HFFc6 (cell line): ENCODE results near the gene LIPA. TPM values are rescaled to one million over a fixed set of nuclear protein-coding genes. Genes with fewer than 3 reads are reported as not detected.

Experiments used
- DNase-seq: peaks from one replicate; pipeline ENCODE4 v3.0.0-alpha.2; 2018
- H3K27ac Mint-ChIP-seq: 2 replicates; pipeline ENCODE4 v1.8.0; 2020; ENCODE audit warnings: mild to moderate bottlenecking, mixed read lengths
- H3K27me3 Mint-ChIP-seq: 2 replicates; pipeline ENCODE4 v1.8.0; 2021; ENCODE audit warnings: mild to moderate bottlenecking, moderate library complexity, mixed read lengths; ENCODE audit not compliant: insufficient read depth
- H3K36me3 Mint-ChIP-seq: 2 replicates; pipeline ENCODE4 v1.8.0; 2021; ENCODE audit warnings: low read depth, mixed read lengths
- H3K4me1 Mint-ChIP-seq: 2 replicates; pipeline ENCODE4 v1.8.0; 2020; ENCODE audit warnings: low read depth, mixed read lengths
- H3K4me3 Mint-ChIP-seq: 2 replicates; pipeline ENCODE4 v1.8.0; 2020; ENCODE audit warnings: mild to moderate bottlenecking, moderate library complexity, mixed read lengths
- H3K9me3 Mint-ChIP-seq: 2 replicates; pipeline ENCODE4 v1.8.0; 2020; ENCODE audit warnings: mild to moderate bottlenecking, mixed read lengths
- total RNA-seq, 6 experiments: library from RNA; stranded (reverse); fragmentation: NEBNext Ultra II Directional; extraction: Animal tissue kit (Norgen Biotek cat#: 25700); gene quantifications; 2 replicates in 1 of 6; 3 replicates in 5 of 6; pipeline ENCODE4 v1.2.3, GENCODE V29; 2021
- TF ChIP-seq, protein P1 (sequence below): fragments of 200-600 bp; sonication (generic); IDR thresholded peaks from 2 replicates; pipeline ENCODE4 v1.5.0; 2021; ENCODE audit warnings: antibody characterized with exemption, mild to moderate bottlenecking

The LIPA gene
- total RNA-seq, 6 experiments from 2014 or later = 108 to 212 (median 122) TPM

DNA sequence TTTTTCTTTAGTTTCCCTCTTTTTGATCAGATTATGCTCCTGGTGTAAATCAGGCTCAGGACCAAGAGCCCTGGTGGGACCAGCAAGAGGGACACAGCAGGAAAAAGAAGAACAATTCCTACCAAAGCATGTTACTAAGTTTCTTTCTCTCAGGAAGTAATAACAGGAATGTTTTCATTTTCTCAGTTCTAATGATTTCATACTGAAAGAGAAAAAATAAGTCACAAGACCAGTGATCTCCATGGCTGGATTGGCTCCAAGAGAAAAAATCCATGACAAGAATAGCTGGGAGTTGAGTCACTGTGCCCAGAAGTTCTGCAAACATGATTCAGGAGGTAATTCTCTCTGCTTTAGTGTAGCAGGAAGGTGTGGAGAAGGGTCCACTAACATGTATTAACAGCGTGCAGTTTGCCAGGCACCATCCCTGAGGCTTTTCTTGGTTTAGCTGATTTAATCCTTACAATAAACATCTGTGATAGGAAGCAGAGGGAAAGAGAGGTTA, 26.5 kb upstream of the LIPA start:
- Mint-ChIP-seq H3K36me3 (no peaks in the 10 kb centered on the region; the same call in 1 of the 2 replicates), H3K27ac (peak overlapping the region; percentile 97), H3K9me3 (no peaks in the 10 kb centered on the region), H3K27me3 (peaks cover 1% of the 10 kb centered on the region; the same call in 1 of the 2 replicates), H3K4me1 (peaks cover 98% of the 10 kb centered on the region), H3K4me3 (peak overlapping the region; percentile 75)
- TF ChIP-seq, protein P1, sequence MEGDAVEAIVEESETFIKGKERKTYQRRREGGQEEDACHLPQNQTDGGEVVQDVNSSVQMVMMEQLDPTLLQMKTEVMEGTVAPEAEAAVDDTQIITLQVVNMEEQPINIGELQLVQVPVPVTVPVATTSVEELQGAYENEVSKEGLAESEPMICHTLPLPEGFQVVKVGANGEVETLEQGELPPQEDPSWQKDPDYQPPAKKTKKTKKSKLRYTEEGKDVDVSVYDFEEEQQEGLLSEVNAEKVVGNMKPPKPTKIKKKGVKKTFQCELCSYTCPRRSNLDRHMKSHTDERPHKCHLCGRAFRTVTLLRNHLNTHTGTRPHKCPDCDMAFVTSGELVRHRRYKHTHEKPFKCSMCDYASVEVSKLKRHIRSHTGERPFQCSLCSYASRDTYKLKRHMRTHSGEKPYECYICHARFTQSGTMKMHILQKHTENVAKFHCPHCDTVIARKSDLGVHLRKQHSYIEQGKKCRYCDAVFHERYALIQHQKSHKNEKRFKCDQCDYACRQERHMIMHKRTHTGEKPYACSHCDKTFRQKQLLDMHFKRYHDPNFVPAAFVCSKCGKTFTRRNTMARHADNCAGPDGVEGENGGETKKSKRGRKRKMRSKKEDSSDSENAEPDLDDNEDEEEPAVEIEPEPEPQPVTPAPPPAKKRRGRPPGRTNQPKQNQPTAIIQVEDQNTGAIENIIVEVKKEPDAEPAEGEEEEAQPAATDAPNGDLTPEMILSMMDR = no peak
- peak; percentile 96 for DNase-seq

DNA sequence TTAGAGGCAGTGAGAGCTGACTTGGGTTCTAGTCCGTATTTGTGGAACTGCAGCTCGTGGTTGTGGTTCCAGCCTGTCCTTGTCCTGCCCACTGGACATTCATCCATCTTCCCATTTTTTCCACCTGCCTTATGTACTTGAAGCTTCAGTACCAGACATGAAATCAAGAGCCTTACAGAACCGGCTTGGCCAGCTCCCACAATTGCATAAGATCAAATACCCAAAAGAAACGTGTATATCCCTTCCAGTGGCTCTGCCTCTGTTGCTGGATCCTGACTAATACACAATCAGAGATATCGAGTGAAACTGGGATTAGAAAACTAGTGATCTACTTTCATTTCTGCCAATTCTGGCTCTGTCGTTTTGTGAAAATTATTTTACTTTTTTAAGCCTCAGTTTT, 23.8 kb upstream of the LIPA start:
- Mint-ChIP-seq H3K4me1 (peaks cover 88% of the 10 kb centered on the region), H3K27ac (peak overlapping the region; percentile 76), H3K9me3 (no peaks in the 10 kb centered on the region), H3K36me3 (peaks cover 7% of the 10 kb centered on the region), H3K27me3 (peaks cover 1% of the 10 kb centered on the region; the same call in 1 of the 2 replicates), H3K4me3 (no peak overlapping the region; the same call in 1 of the 2 replicates)
- TF ChIP-seq, protein P1 = no peak
- DNase-seq = no peak

DNA sequence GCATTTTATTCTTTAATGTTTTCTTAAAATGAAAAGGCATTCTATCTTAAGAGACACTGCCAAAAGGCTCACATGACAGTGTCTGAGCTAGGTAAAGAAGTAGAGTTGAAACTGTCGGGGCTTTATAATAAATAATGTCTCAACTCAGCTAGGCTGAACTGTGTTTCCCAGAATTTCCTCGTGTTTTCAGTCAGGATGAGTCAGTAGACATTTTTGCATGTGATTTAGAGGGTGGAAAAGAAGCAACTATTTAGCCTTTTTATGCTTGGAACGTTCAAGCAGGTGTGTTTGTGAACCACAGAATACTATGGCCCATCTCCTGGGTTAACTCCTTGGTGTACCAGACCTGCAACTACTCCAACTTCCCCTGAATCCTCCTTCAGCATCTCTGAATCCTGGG, 23.4 kb upstream of the LIPA start:
- Mint-ChIP-seq H3K9me3 (no peaks in the 10 kb centered on the region), H3K27me3 (peaks cover 1% of the 10 kb centered on the region; the same call in 1 of the 2 replicates), H3K4me3 (peak overlapping the region; percentile 27; the same call in 1 of the 2 replicates), H3K4me1 (peaks cover 88% of the 10 kb centered on the region), H3K36me3 (peaks cover 7% of the 10 kb centered on the region), H3K27ac (peak overlapping the region; percentile 76)
- TF ChIP-seq, protein P1 = no peak
- DNase-seq = peak; percentile 55

DNA sequence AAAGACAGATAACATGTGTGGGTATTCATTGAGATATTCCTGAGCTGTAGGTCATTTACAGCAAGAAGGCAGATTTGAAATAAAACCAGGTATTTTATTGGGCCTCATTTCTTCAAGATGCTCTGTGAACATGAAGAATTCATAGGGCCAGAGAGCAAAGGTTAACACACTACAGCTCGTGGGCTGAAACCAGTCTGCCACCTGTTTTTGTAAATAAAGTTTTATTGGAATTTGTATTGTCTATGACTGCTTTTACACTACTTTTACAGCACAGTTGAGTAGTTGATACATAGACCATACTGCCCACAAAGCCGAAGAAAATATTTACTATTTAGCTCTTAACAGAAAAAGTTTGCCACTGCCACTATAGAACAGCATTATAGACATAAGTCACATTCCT, 22.1 kb upstream of the LIPA start:
- no peak for DNase-seq
- no peak overlapping the region for H3K4me3 Mint-ChIP-seq
- H3K4me1 Mint-ChIP-seq = peaks cover 81% of the 10 kb centered on the region
- TF ChIP-seq, protein P1 = no peak
- no peak overlapping the region; the same call in 1 of the 2 replicates for H3K27ac Mint-ChIP-seq
- peaks cover 7% of the 10 kb centered on the region for H3K36me3 Mint-ChIP-seq
- peaks cover 1% of the 10 kb centered on the region; the same call in 1 of the 2 replicates for H3K27me3 Mint-ChIP-seq
- H3K9me3 Mint-ChIP-seq = no peaks in the 10 kb centered on the region

DNA sequence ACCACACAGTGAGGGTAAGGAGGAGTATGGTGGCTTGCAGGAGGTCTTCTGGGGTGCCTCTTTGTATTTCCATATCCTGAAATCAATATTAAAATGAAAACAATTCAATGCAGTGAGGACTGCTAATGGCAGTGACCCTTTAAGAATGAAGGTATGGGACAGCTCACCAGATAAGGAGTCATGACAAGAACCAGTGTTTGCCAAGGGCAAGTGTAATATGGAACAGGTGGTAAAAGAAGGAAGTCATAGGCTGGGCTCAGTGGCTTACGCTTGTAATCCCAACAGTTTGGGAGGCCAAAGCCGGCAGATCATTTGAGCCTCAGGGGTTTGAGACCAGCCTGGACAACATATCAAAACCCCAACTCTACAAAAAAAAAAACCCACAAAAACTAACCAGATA, 20.0 kb upstream of the LIPA start:
- DNase-seq = no peak
- Mint-ChIP-seq H3K27me3 (no peaks in the 10 kb centered on the region), H3K27ac (no peak overlapping the region), H3K36me3 (peaks cover 7% of the 10 kb centered on the region), H3K9me3 (no peaks in the 10 kb centered on the region), H3K4me3 (no peak overlapping the region), H3K4me1 (peaks cover 69% of the 10 kb centered on the region)
- TF ChIP-seq, protein P1 = no peak
